Endothelial cell of hepatic sinusoid (primary cell): ENCODE data around the gene GATA1.

ENCODE experiments used
- in situ Hi-C: cut with HindIII; loops from 2 replicates; pipeline ENCODE4 v1.10.0; 2017; ENCODE audit warnings: low sequenced_read_pairs

The GATA1 gene

GRCh38 chrX:48784726-48785125 lies 1.7 kb upstream of the GATA1 start:
- in situ Hi-C loops: no loop called here

- in situ Hi-C loops: no loop called here
Observed at GRCh38 chrX:48785186-48785539, 1.2 kb upstream of the GATA1 start.

GRCh38 chrX:48785540-48786214 lies 713 bp upstream of the GATA1 start:
- in situ Hi-C loops: no loop called here

GRCh38 chrX:48786825-48787504 lies 575 bp downstream of the GATA1 start:
- in situ Hi-C loops: no loop called here

GRCh38 chrX:48787505-48788443 lies 1.4 kb downstream of the GATA1 start:
- in situ Hi-C loops: no loop called here

- in situ Hi-C loops: loop anchor here (5.0 to 10.0 kb wide), 2 partner anchors 43 to 85 kb away; no protein-coding TSS in a partner anchor
Observed at GRCh38 chrX:48789366-48790220, 3.2 kb downstream of the GATA1 start.

- in situ Hi-C loops: loop anchor here (5.0 to 10.0 kb wide), 2 partner anchors 42 to 86 kb away; no protein-coding TSS in a partner anchor
Observed at GRCh38 chrX:48790477-48790876, 4.1 kb downstream of the GATA1 start.

GRCh38 chrX:48791063-48791820 lies 4.9 kb downstream of the GATA1 start:
- in situ Hi-C loops: loop anchor here (5.0 to 10.0 kb wide), 2 partner anchors 41 to 86 kb away; no protein-coding TSS in a partner anchor

GRCh38 chrX:48792219-48792618 lies 5.8 kb downstream of the GATA1 start:
- in situ Hi-C loops: loop anchor here (5.0 to 10.0 kb wide), 2 partner anchors 40 to 87 kb away; no protein-coding TSS in a partner anchor

GRCh38 chrX:48793935-48794334 lies 7.5 kb downstream of the GATA1 start:
- in situ Hi-C loops: loop anchor here (5.0 to 10.0 kb wide), 2 partner anchors 38 to 89 kb away; no protein-coding TSS in a partner anchor

- in situ Hi-C loops: loop anchor here (5.0 to 10.0 kb wide), 2 partner anchors 38 to 90 kb away; no protein-coding TSS in a partner anchor
Observed at GRCh38 chrX:48794340-48794910, 8.0 kb downstream of the GATA1 start.

- in situ Hi-C loops: loop anchor here (5.0 to 10.0 kb wide), 2 partner anchors 37 to 90 kb away; no protein-coding TSS in a partner anchor
Observed at GRCh38 chrX:48794911-48795515, 8.6 kb downstream of the GATA1 start.

GRCh38 chrX:48798318-48798717 lies 11.9 kb downstream of the GATA1 start:
- in situ Hi-C loops: loop anchor here (10.0 kb wide), 1 partner anchor 94 kb away; no protein-coding TSS in a partner anchor

- in situ Hi-C loops: no loop called here
Observed at GRCh38 chrX:48800574-48801279, 14.3 kb downstream of the GATA1 start.

GRCh38 chrX:48801280-48802088 lies 15.1 kb downstream of the GATA1 start, which contains the start of gene HDAC6:
TSS of gene HDAC6 (plus strand) at chrX:48802067. CDS start at chrX:48802693, 626 bp downstream.
- in situ Hi-C loops: no loop called here

- in situ Hi-C loops: no loop called here
Observed at GRCh38 chrX:48802089-48802904, 15.9 kb downstream of the GATA1 start.
